Measurements from ENCODE around the gene PDIA4. TPM values are rescaled to one million over a fixed set of nuclear protein-coding genes. Genes with fewer than 3 reads are reported as not detected.

PDIA4 gene
- total and polyA plus RNA-seq, 2 of the 8 experiments (the other 6 are each of a cell fraction or from before 2014, with no cell fraction given) = 119 to 303 TPM

DNA sequence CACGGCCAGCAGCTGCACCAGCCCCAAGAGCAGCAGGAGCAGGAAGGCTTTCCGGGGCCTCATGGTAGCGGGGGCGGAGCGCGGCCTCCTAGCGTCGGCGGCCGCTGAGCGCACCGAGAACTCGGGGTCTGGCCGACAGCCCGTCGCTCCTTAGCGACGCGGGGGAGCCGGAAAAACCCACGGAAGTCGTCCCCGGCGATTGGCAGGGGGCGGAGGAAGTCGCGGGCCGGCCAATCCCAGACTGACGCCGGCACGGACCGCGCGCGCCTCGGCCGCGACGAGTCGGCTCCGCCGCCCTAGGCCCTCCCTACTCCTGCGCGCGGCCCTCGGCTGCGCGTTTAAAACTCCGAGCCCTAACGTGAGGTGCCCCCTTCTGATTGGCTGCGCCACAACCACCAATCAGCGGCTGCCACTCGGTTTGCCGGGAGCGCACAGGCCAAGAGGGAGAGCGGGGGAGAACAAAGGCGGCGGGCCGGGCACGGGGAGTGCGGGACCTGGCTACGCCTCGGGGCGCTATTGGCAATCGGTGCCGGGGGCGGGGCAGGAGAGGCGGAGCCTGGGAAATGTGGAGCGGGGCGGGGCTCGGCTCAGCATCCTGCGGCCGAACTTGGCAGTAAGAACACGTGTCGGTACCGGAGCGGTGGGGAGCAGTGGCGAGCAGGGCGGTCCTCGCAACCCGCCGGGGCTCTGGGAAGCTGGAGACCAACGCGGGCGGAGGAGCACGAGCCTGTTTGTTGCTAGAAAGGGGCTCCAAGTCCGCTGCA is at the start of gene PDIA4 (continued):
- TF ChIP-seq, protein P1, sequence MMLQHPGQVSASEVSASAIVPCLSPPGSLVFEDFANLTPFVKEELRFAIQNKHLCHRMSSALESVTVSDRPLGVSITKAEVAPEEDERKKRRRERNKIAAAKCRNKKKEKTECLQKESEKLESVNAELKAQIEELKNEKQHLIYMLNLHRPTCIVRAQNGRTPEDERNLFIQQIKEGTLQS (IDR thresholded peaks at IDR 0.05; ENCODE audit: insufficient read depth, low read depth, low read length) = no peak
